Memory B cell (primary cell): ENCODE data around the gene RPTOR.
A peak's percentile ranks its signal among the peaks of the same experiment; 100 is the strongest.

Source experiments
- ATAC-seq: fragments of 150-1000 bp; cut with Tn5 transposase; 2 replicates; pipeline ENCODE4 v1.10.0; 2021; ENCODE audit warnings: low read depth, mild to moderate bottlenecking, moderate library complexity
- DNase-seq, 2 donors: peaks; one replicate each; pipeline ENCODE4 v3.0.0; 2022; ENCODE audit warnings: low spot score in 2 of 2
- H3K27ac Mint-ChIP-seq: one replicate; pipeline ENCODE4 v1.8.0; 2022; ENCODE audit warnings: mild to moderate bottlenecking, moderate library complexity, mixed read lengths
- H3K27me3 Mint-ChIP-seq: one replicate; pipeline ENCODE4 v1.8.0; 2022; ENCODE audit warnings: mixed read lengths
- H3K36me3 Mint-ChIP-seq: one replicate; pipeline ENCODE4 v1.8.0; 2022; ENCODE audit warnings: mild to moderate bottlenecking, mixed read lengths
- H3K4me1 Mint-ChIP-seq: one replicate; pipeline ENCODE4 v1.8.0; 2022; ENCODE audit warnings: mixed read lengths
- H3K4me3 Mint-ChIP-seq: one replicate; pipeline ENCODE4 v1.8.0; 2022; ENCODE audit warnings: mild to moderate bottlenecking, moderate library complexity, mixed read lengths
- H3K9me3 Mint-ChIP-seq: one replicate; pipeline ENCODE4 v1.8.0; 2022; ENCODE audit warnings: mixed read lengths

RPTOR gene

GRCh38 chr17:80719449-80719848 is 174.8 kb downstream of the RPTOR start:
- Mint-ChIP-seq H3K9me3 (no peaks in the 10 kb centered on the region), H3K27ac (no peak overlapping the region), H3K4me3 (no peak overlapping the region), H3K4me1 (peaks cover 27% of the 10 kb centered on the region), H3K27me3 (no peaks in the 10 kb centered on the region), H3K36me3 (peaks cover 10% of the 10 kb centered on the region)
- ATAC-seq (no peak), DNase-seq (no peak)

- Mint-ChIP-seq H3K4me3 (no peak overlapping the region), H3K36me3 (peaks cover 11% of the 10 kb centered on the region), H3K4me1 (peaks cover 32% of the 10 kb centered on the region), H3K27ac (no peak overlapping the region), H3K9me3 (no peaks in the 10 kb centered on the region), H3K27me3 (no peaks in the 10 kb centered on the region)
- peak; percentile 72 for ATAC-seq
- DNase-seq, result no peak
Measured at GRCh38 chr17:80720610-80721577, 176.3 kb downstream of the RPTOR start.

- no peak for ATAC-seq
- Mint-ChIP-seq H3K4me1 (peaks cover 34% of the 10 kb centered on the region), H3K27me3 (no peaks in the 10 kb centered on the region)
Measured at GRCh38 chr17:80722661-80723060, 178.0 kb downstream of the RPTOR start.

GRCh38 chr17:80724775-80725266 is 180.2 kb downstream of the RPTOR start:
- Mint-ChIP-seq H3K9me3 (no peaks in the 10 kb centered on the region), H3K27me3 (no peaks in the 10 kb centered on the region), H3K4me1 (peaks cover 33% of the 10 kb centered on the region), H3K36me3 (peaks cover 3% of the 10 kb centered on the region), H3K4me3 (no peak overlapping the region), H3K27ac (peak overlapping the region; percentile 54)
- ATAC-seq (no peak), DNase-seq (no peak)

More at GRCh38 chr17:80722661-80723060, 178.0 kb downstream of the RPTOR start:
- peaks cover 3% of the 10 kb centered on the region for H3K36me3 Mint-ChIP-seq
- no peaks in the 10 kb centered on the region for H3K9me3 Mint-ChIP-seq
- no peak overlapping the region for H3K4me3 Mint-ChIP-seq
- DNase-seq, result no peak
- no peak overlapping the region for H3K27ac Mint-ChIP-seq

- H3K4me3 Mint-ChIP-seq, result no peak overlapping the region
- H3K27me3 Mint-ChIP-seq, result no peaks in the 10 kb centered on the region
- no peak for ATAC-seq
- no peak overlapping the region for H3K27ac Mint-ChIP-seq
- no peak for DNase-seq
- H3K36me3 Mint-ChIP-seq, result peaks cover 5% of the 10 kb centered on the region
- H3K9me3 Mint-ChIP-seq, result no peaks in the 10 kb centered on the region
- peaks cover 35% of the 10 kb centered on the region for H3K4me1 Mint-ChIP-seq
Measured at GRCh38 chr17:80725517-80725916, 180.9 kb downstream of the RPTOR start.

GRCh38 chr17:80726558-80727408 is 182.1 kb downstream of the RPTOR start:
- ATAC-seq (peak; percentile 51), DNase-seq (no peak)
- Mint-ChIP-seq H3K4me3 (peak overlapping the region; percentile 74), H3K27me3 (no peaks in the 10 kb centered on the region), H3K36me3 (peaks cover 5% of the 10 kb centered on the region), H3K9me3 (no peaks in the 10 kb centered on the region), H3K4me1 (peaks cover 35% of the 10 kb centered on the region), H3K27ac (peak overlapping the region; percentile 68)

- peak overlapping the region; percentile 74 for H3K4me3 Mint-ChIP-seq
- peaks cover 35% of the 10 kb centered on the region for H3K4me1 Mint-ChIP-seq
- ATAC-seq (no peak), DNase-seq (no peak)
- peak overlapping the region; percentile 68 for H3K27ac Mint-ChIP-seq
- H3K27me3 Mint-ChIP-seq, result no peaks in the 10 kb centered on the region
- H3K9me3 Mint-ChIP-seq, result no peaks in the 10 kb centered on the region
- peaks cover 5% of the 10 kb centered on the region for H3K36me3 Mint-ChIP-seq
Measured at GRCh38 chr17:80727409-80727755, 182.7 kb downstream of the RPTOR start.

GRCh38 chr17:80729016-80729415 is 184.4 kb downstream of the RPTOR start:
- Mint-ChIP-seq H3K36me3 (peaks cover 8% of the 10 kb centered on the region), H3K4me1 (peaks cover 30% of the 10 kb centered on the region), H3K4me3 (no peak overlapping the region), H3K27ac (no peak overlapping the region), H3K9me3 (no peaks in the 10 kb centered on the region), H3K27me3 (no peaks in the 10 kb centered on the region)
- DNase-seq (no peak), ATAC-seq (no peak)

GRCh38 chr17:80729761-80730160 is 185.1 kb downstream of the RPTOR start:
- DNase-seq, result no peak
- H3K9me3 Mint-ChIP-seq, result no peaks in the 10 kb centered on the region
- H3K4me1 Mint-ChIP-seq, result peaks cover 28% of the 10 kb centered on the region
- H3K27ac Mint-ChIP-seq, result no peak overlapping the region
- no peaks in the 10 kb centered on the region for H3K27me3 Mint-ChIP-seq
- peaks cover 10% of the 10 kb centered on the region for H3K36me3 Mint-ChIP-seq
- no peak overlapping the region for H3K4me3 Mint-ChIP-seq
- no peak for ATAC-seq

GRCh38 chr17:80730739-80731138 is 186.1 kb downstream of the RPTOR start:
- Mint-ChIP-seq H3K27ac (no peak overlapping the region), H3K9me3 (no peaks in the 10 kb centered on the region), H3K27me3 (no peaks in the 10 kb centered on the region), H3K4me1 (peaks cover 26% of the 10 kb centered on the region), H3K36me3 (peaks cover 11% of the 10 kb centered on the region), H3K4me3 (no peak overlapping the region)
- no peak for ATAC-seq
- DNase-seq, result no peak

- Mint-ChIP-seq H3K27ac (no peak overlapping the region), H3K27me3 (no peaks in the 10 kb centered on the region)
- DNase-seq, result no peak
Measured at GRCh38 chr17:80731323-80731722, 186.7 kb downstream of the RPTOR start.

GRCh38 chr17:80732268-80732667 is 187.6 kb downstream of the RPTOR start:
- Mint-ChIP-seq H3K4me1 (peaks cover 23% of the 10 kb centered on the region), H3K36me3 (peaks cover 11% of the 10 kb centered on the region), H3K27ac (no peak overlapping the region), H3K27me3 (no peaks in the 10 kb centered on the region), H3K9me3 (no peaks in the 10 kb centered on the region), H3K4me3 (no peak overlapping the region)
- ATAC-seq, result no peak
- DNase-seq, result no peak

More at GRCh38 chr17:80731323-80731722, 186.7 kb downstream of the RPTOR start:
- H3K36me3 Mint-ChIP-seq, result peaks cover 11% of the 10 kb centered on the region
- no peak overlapping the region for H3K4me3 Mint-ChIP-seq
- ATAC-seq, result no peak
- no peaks in the 10 kb centered on the region for H3K9me3 Mint-ChIP-seq
- H3K4me1 Mint-ChIP-seq, result peaks cover 26% of the 10 kb centered on the region

GRCh38 chr17:80737106-80738019 is 192.7 kb downstream of the RPTOR start:
- Mint-ChIP-seq H3K27me3 (no peaks in the 10 kb centered on the region), H3K27ac (peak overlapping the region; percentile 26), H3K36me3 (peaks cover 15% of the 10 kb centered on the region), H3K4me1 (peaks cover 31% of the 10 kb centered on the region), H3K4me3 (peak overlapping the region; percentile 62), H3K9me3 (no peaks in the 10 kb centered on the region)
- ATAC-seq (peak; percentile 93), DNase-seq (peak; percentile 43 to 64)
